Right lobe of liver (tissue), 4 donors: ENCODE results near the gene SCGB1C2.

Experiments used
- CTCF ChIP-seq, 4 donors: fragments of 200-600 bp in 3 of 4; fragments of 450-650 bp in 1 of 4; IDR thresholded peaks; one replicate each; pipeline versions ENCODE4 v1.5.1 to v1.8.0; 2016 to 2022; ENCODE audit warnings: antibody characterized with exemption in 4 of 4, mild to moderate bottlenecking in 2 of 4
- POLR2A ChIP-seq: fragments of 450-650 bp; IDR thresholded peaks from one replicate; pipeline ENCODE4 v1.6.1; 2017; ENCODE audit warnings: antibody characterized with exemption, mild to moderate bottlenecking
- donor health status: DM: no; HTN: no; CAD: no.
- donor health status: DM: no; HTN: no; CAD: no.
- donor health status: DM: no; HTN: yes; CAD: no.

GRCh38 chr17:156946-157345 lies 19.6 kb downstream of the SCGB1C2 start:
- TF ChIP-seq CTCF (IDR thresholded peaks at IDR 0.05) (no peak), POLR2A (no peak)
